ENCODE data around the gene MTF2. TPM values are rescaled to one million over a fixed set of nuclear protein-coding genes. Genes with fewer than 3 reads are reported as not detected.

MTF2 gene
- total and polyA plus RNA-seq, 9 of the 15 experiments (the other 6 are each of a cell fraction or from before 2014, with no cell fraction given), result 29.3 to 124 (median 57.7) TPM

DNA sequence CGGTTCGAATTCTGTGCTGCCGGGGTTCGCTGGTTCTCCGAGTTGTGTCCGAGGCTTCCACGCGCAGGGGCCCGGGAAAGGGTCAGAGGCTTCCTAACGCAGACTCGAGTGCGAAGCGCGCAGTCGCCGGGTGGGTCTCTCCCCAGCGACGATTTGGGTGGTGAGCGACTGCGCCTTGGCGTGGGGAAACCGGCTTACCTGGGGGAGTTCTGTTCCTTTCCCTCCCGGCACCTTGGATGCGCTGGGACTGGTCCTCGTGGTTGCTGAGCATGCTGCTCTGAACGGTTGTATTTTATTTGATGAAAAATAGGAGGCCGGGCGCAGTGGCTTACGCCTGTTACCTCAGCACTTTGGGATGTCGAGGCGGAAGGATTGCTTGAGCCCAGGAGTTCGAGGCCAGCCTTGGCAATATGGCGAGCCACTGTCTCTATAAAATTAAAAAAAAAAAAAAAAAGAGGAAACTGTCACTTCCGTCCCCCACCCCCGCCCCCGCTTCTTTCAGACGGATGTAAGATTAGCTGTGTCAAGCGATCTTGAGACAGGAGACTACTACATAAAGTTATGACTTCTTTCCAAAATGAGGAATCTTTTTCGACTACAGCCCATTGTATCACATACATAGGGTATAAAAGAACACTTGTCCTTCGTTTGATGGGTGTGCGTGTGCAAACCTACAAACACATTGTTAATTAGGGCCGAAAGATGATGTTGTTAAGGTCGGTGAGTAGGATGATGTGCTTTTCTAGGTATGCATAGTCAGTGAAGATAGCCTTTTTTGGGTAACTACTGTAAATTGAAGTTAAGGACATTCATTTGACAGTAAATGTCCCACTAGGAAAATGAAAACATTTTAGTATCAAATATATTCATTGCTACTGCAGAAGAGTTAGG, 101.9 kb downstream of the MTF2 start, which contains the start of gene CCDC18 (continued):
- TF ChIP-seq RBM14 (IDR thresholded peaks at IDR 0.05; ENCODE audit: borderline replicate concordance, insufficient read depth, low read depth, low read length) (no peak), BDP1 (IDR thresholded peaks at IDR 0.05; ENCODE audit: insufficient read depth, insufficient read length) (no peak), ZBTB11 (CRISPR knock-in tag; IDR thresholded peaks at IDR 0.05) (peak in 1 of 3 experiments; percentile 69; a peak in 2 of 6 replicates), IFI16 (CRISPR knock-in tag; IDR thresholded peaks at IDR 0.05) (no peak), SAFB (IDR thresholded peaks at IDR 0.05; ENCODE audit: borderline replicate concordance, low read depth, low read length) (no peak; the same call in 1 of the 2 replicates), BCLAF1 (IDR thresholded peaks at IDR 0.05; ENCODE audit: borderline replicate concordance in 1 of 2, control insufficient read depth in 1 of 2, low read depth in 2 of 2, low read length in 1 of 2) (no peak), JUNB (CRISPR knock-in tag; conservative IDR thresholded peaks at IDR 0.05) (no peak), ZNF707 (CRISPR knock-in tag; conservative IDR thresholded peaks at IDR 0.05) (no peak), FOXJ2 (tag; IDR thresholded peaks at IDR 0.05) (no peak), NFE2L1 (tag; IDR thresholded peaks at IDR 0.05; ENCODE audit: borderline replicate concordance, low read depth) (no peak), ZEB2 (IDR thresholded peaks at IDR 0.05) (peak; percentile 33; the same call in 1 of the 2 replicates), ZNF696 (CRISPR knock-in tag; conservative IDR thresholded peaks at IDR 0.05) (no peak), ZNF277 (CRISPR knock-in tag; IDR thresholded peaks at IDR 0.05; ENCODE audit: borderline replicate concordance) (no peak), ZNF134 (CRISPR knock-in tag; conservative IDR thresholded peaks at IDR 0.05) (no peak), ETV6 (IDR thresholded peaks at IDR 0.05; ENCODE audit: borderline replicate concordance in 1 of 2, low read depth in 2 of 2, low read length in 1 of 2) (0 out of 4 replicates have a peak, but pooled peaks of 1 of the 2 experiments have one; percentile 28), ETV6 (CRISPR knock-in tag; IDR thresholded peaks at IDR 0.05; ENCODE audit: borderline replicate concordance) (no peak)
- TF ChIP-seq, protein P1, sequence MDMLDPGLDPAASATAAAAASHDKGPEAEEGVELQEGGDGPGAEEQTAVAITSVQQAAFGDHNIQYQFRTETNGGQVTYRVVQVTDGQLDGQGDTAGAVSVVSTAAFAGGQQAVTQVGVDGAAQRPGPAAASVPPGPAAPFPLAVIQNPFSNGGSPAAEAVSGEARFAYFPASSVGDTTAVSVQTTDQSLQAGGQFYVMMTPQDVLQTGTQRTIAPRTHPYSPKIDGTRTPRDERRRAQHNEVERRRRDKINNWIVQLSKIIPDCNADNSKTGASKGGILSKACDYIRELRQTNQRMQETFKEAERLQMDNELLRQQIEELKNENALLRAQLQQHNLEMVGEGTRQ (CRISPR knock-in tag; IDR thresholded peaks at IDR 0.05), result no peak

All from K562 (cell line).